ENCODE data around the gene SERTAD4.

Gene SERTAD4

GRCh38 chr1:210233495-210234328 lies 1.1 kb downstream of the SERTAD4 start:
- peak; percentile 81 for DNase-seq

- no peak for DNase-seq
Measured at GRCh38 chr1:210234329-210234757, 1.7 kb downstream of the SERTAD4 start.

GRCh38 chr1:210235363-210236053 lies 2.9 kb downstream of the SERTAD4 start:
- no peak for DNase-seq

- DNase-seq, result no peak
Measured at GRCh38 chr1:210236386-210236839, 3.8 kb downstream of the SERTAD4 start.

GRCh38 chr1:210236840-210237409 lies 4.3 kb downstream of the SERTAD4 start:
- DNase-seq, result no peak

- no peak for DNase-seq
Measured at GRCh38 chr1:210237479-210237878, 4.9 kb downstream of the SERTAD4 start.

- DNase-seq, result no peak
Measured at GRCh38 chr1:210237981-210238380, 5.4 kb downstream of the SERTAD4 start.

- DNase-seq, result peak; percentile 39
Measured at GRCh38 chr1:210239349-210240111, 6.9 kb downstream of the SERTAD4 start.

GRCh38 chr1:210241121-210241520 lies 8.5 kb downstream of the SERTAD4 start:
- DNase-seq, result no peak

- no peak for DNase-seq
Measured at GRCh38 chr1:210244746-210245367, 12.3 kb downstream of the SERTAD4 start.

GRCh38 chr1:210246447-210246846 lies 13.9 kb downstream of the SERTAD4 start:
- DNase-seq, result no peak

GRCh38 chr1:210248341-210248740 lies 15.7 kb downstream of the SERTAD4 start:
- DNase-seq, result no peak

GRCh38 chr1:210250665-210250997 lies 18.0 kb downstream of the SERTAD4 start:
- DNase-seq, result peak; percentile 87

GRCh38 chr1:210250998-210251679 lies 18.5 kb downstream of the SERTAD4 start:
- DNase-seq, result peak; percentile 97

GRCh38 chr1:210251680-210252490 lies 19.3 kb downstream of the SERTAD4 start:
- DNase-seq, result peak; percentile 72

GRCh38 chr1:210252621-210253051 lies 20.0 kb downstream of the SERTAD4 start:
- DNase-seq, result peak; percentile 93

- no peak for DNase-seq
Measured at GRCh38 chr1:210254298-210254697, 21.7 kb downstream of the SERTAD4 start.

GRCh38 chr1:210257698-210258529 lies 25.3 kb downstream of the SERTAD4 start:
- peak; percentile 50 for DNase-seq

GRCh38 chr1:210259561-210259960 lies 27.0 kb downstream of the SERTAD4 start:
- DNase-seq, result peak; percentile 10

GRCh38 chr1:210260096-210260495 lies 27.5 kb downstream of the SERTAD4 start:
- DNase-seq, result peak; percentile 49
